HFFc6 (cell line): ENCODE results near the gene SEL1L2. TPM values are rescaled to one million over a fixed set of nuclear protein-coding genes. Genes with fewer than 3 reads are reported as not detected.

Source experiments
- DNase-seq: peaks from one replicate; pipeline ENCODE4 v3.0.0-alpha.2; 2018
- H3K27ac Mint-ChIP-seq: 2 replicates; pipeline ENCODE4 v1.8.0; 2020; ENCODE audit warnings: mild to moderate bottlenecking, mixed read lengths
- H3K27me3 Mint-ChIP-seq: 2 replicates; pipeline ENCODE4 v1.8.0; 2021; ENCODE audit warnings: mild to moderate bottlenecking, moderate library complexity, mixed read lengths; ENCODE audit not compliant: insufficient read depth
- H3K36me3 Mint-ChIP-seq: 2 replicates; pipeline ENCODE4 v1.8.0; 2021; ENCODE audit warnings: low read depth, mixed read lengths
- H3K4me1 Mint-ChIP-seq: 2 replicates; pipeline ENCODE4 v1.8.0; 2020; ENCODE audit warnings: low read depth, mixed read lengths
- H3K4me3 Mint-ChIP-seq: 2 replicates; pipeline ENCODE4 v1.8.0; 2020; ENCODE audit warnings: mild to moderate bottlenecking, moderate library complexity, mixed read lengths
- H3K9me3 Mint-ChIP-seq: 2 replicates; pipeline ENCODE4 v1.8.0; 2020; ENCODE audit warnings: mild to moderate bottlenecking, mixed read lengths
- total RNA-seq, 6 experiments: library from RNA; stranded (reverse); fragmentation: NEBNext Ultra II Directional; extraction: Animal tissue kit (Norgen Biotek cat#: 25700); gene quantifications; 2 replicates in 1 of 6; 3 replicates in 5 of 6; pipeline ENCODE4 v1.2.3, GENCODE V29; 2021
- TF ChIP-seq, protein P1 (sequence below): fragments of 200-600 bp; sonication (generic); IDR thresholded peaks from 2 replicates; pipeline ENCODE4 v1.5.0; 2021; ENCODE audit warnings: antibody characterized with exemption, mild to moderate bottlenecking

The SEL1L2 gene
- total RNA-seq, 6 experiments from 2014 or later, result 0.85 TPM; not detected in 5

- Mint-ChIP-seq H3K4me3 (no peak overlapping the region), H3K4me1 (peaks cover 12% of the 10 kb centered on the region; the same call in 1 of the 2 replicates), H3K9me3 (no peaks in the 10 kb centered on the region; the same call in 1 of the 2 replicates), H3K36me3 (peaks cover 7% of the 10 kb centered on the region), H3K27ac (no peak overlapping the region), H3K27me3 (no peaks in the 10 kb centered on the region)
- TF ChIP-seq, protein P1, sequence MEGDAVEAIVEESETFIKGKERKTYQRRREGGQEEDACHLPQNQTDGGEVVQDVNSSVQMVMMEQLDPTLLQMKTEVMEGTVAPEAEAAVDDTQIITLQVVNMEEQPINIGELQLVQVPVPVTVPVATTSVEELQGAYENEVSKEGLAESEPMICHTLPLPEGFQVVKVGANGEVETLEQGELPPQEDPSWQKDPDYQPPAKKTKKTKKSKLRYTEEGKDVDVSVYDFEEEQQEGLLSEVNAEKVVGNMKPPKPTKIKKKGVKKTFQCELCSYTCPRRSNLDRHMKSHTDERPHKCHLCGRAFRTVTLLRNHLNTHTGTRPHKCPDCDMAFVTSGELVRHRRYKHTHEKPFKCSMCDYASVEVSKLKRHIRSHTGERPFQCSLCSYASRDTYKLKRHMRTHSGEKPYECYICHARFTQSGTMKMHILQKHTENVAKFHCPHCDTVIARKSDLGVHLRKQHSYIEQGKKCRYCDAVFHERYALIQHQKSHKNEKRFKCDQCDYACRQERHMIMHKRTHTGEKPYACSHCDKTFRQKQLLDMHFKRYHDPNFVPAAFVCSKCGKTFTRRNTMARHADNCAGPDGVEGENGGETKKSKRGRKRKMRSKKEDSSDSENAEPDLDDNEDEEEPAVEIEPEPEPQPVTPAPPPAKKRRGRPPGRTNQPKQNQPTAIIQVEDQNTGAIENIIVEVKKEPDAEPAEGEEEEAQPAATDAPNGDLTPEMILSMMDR, result no peak
- no peak for DNase-seq
Observed at GRCh38 chr20:13858871-13859270, 131.5 kb downstream of the SEL1L2 start.

DNA sequence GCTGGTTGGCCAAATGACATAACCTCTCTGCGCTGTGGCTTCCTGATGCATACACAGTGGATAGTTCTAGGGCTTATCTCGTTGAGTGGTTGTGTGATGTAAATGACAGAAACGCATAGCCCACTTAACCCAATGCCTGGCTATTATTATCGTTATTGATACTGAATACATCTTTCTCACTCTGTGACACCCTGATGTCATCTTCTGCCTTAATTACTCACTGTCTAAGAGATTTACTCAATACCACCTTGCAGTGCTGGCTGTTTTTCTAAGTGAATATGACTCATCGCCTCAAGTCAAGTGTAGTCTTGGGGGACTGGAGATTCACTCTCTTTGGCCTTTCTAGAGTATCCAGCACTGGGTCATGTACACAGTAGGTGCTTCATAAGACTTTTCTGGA is 132.0 kb downstream of the SEL1L2 start:
- Mint-ChIP-seq H3K4me1 (peaks cover 12% of the 10 kb centered on the region; the same call in 1 of the 2 replicates), H3K27me3 (no peaks in the 10 kb centered on the region), H3K4me3 (no peak overlapping the region), H3K9me3 (no peaks in the 10 kb centered on the region; the same call in 1 of the 2 replicates), H3K36me3 (peaks cover 7% of the 10 kb centered on the region), H3K27ac (no peak overlapping the region)
- no peak for DNase-seq
- TF ChIP-seq, protein P1, result no peak

GRCh38 chr20:13857961-13858360 is 132.5 kb downstream of the SEL1L2 start:
- H3K36me3 Mint-ChIP-seq, result peaks cover 7% of the 10 kb centered on the region
- H3K27ac Mint-ChIP-seq, result no peak overlapping the region
- H3K4me3 Mint-ChIP-seq, result no peak overlapping the region
- no peak for DNase-seq
- no peaks in the 10 kb centered on the region for H3K27me3 Mint-ChIP-seq
- H3K4me1 Mint-ChIP-seq, result peaks cover 12% of the 10 kb centered on the region; the same call in 1 of the 2 replicates
- TF ChIP-seq, protein P1, result no peak
- H3K9me3 Mint-ChIP-seq, result no peaks in the 10 kb centered on the region; the same call in 1 of the 2 replicates

DNA sequence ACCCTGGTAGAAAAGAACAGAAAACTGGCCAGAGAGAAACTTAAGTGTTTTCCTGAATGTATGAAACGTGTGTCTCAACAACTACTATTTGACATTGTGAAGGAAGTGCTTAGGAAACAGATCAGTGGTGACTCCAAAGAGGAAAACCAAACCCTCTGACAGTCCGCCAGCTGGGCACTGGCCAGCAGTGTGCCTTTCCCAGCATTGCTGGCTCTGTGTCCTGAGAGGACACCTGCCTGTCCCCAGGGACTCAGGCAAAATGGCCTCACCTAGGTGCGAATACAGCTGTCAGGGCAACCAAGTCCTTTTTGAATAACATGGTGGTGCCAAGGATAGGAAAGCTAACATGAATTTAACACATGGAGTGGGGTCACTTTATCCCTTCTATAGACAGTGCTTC is 133.1 kb downstream of the SEL1L2 start:
- TF ChIP-seq, protein P1, result no peak
- no peaks in the 10 kb centered on the region; the same call in 1 of the 2 replicates for H3K9me3 Mint-ChIP-seq
- peaks cover 7% of the 10 kb centered on the region for H3K36me3 Mint-ChIP-seq
- no peak for DNase-seq
- no peaks in the 10 kb centered on the region for H3K27me3 Mint-ChIP-seq
- no peak overlapping the region for H3K4me3 Mint-ChIP-seq
- peaks cover 16% of the 10 kb centered on the region; the same call in 1 of the 2 replicates for H3K4me1 Mint-ChIP-seq
- H3K27ac Mint-ChIP-seq, result no peak overlapping the region

GRCh38 chr20:13856354-13856753 is 134.1 kb downstream of the SEL1L2 start:
- Mint-ChIP-seq H3K27ac (no peak overlapping the region), H3K4me3 (no peak overlapping the region), H3K9me3 (no peaks in the 10 kb centered on the region; the same call in 1 of the 2 replicates), H3K4me1 (peaks cover 26% of the 10 kb centered on the region; the same call in 1 of the 2 replicates), H3K27me3 (no peaks in the 10 kb centered on the region; the same call in 1 of the 2 replicates), H3K36me3 (peaks cover 7% of the 10 kb centered on the region)
- TF ChIP-seq, protein P1, result no peak
- no peak for DNase-seq
